ENCODE data around the gene BBX.
"Not testable (repeated sequence)": the region's sequence is repeated elsewhere in the genome, so short reads cannot be mapped to it uniquely, and the experiment has no call there.

- TF ChIP-seq SMAD1 (CRISPR knock-in tag; IDR thresholded peaks at IDR 0.05; ENCODE audit: borderline replicate concordance, low read depth); CTCF (CRISPR knock-in tag; IDR thresholded peaks at IDR 0.05): not testable (repeated sequence)
These were observed 42.5 kb downstream of the BBX start for GRCh38 chr3:107565244-107565643.
